HG03442 (cell line): ENCODE data around the gene CHEK1.
"Not testable (repeated sequence)": the region's sequence is repeated elsewhere in the genome, so short reads cannot be mapped to it uniquely, and the experiment has no call there.

Experiments used
- ATAC-seq: cut with Tn5 transposase; IDR thresholded peaks from one replicate; pipeline ENCODE4 v1.9.1; 2021; ENCODE audit warnings: mild to moderate bottlenecking, moderate library complexity; ENCODE audit not compliant: unreplicated experiment

Gene CHEK1

GRCh38 chr11:125624756-125625213 lies at the start of gene CHEK1:
TSS of gene CHEK1 (plus strand) at chr11:125625163. CDS start at chr11:125626769, 1,606 bp downstream.
- no peak for ATAC-seq

DNA sequence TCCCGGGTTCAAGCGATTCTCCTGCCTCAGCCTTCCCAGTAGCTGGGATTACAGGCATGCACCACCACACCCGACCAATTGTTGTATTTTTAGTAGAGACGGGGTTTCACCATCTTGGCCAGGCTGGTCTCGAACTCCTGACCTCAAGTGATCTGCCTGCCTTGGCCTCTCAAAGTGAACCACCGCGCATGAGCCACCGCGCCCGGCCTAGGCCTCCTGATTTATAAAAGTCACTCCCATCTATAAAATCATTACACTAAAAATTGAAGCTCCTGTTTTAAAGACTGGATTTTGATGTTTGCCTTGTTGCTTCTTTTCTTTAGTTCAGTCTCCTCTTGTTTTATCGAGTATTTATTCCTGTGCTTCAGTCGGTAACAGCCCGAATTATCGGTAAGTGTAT lies 47.8 kb upstream of the CHEK1 start:
- not testable (repeated sequence) for ATAC-seq

- no peak for ATAC-seq
These were observed 46.2 kb upstream of the CHEK1 start for GRCh38 chr11:125578783-125579182.

DNA sequence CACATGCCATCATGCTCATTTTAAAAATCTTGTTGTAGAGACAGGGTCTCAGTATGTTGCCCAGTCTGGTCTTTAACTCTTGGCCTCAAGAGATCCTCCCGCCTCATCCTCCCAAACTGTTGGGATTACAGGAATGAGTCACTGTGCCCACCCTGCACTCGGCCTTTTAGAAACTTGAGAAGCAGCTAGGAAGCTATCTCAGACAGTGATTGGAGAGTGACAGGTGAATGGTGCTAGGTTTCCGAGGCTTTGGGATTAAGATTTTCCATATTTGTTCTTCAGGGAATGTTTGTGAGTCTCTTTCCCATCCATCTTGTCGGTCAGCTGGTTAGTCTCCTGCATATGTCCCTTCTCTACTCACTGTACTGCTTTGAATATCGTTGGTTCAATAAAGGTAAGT lies 45.2 kb upstream of the CHEK1 start:
- no peak for ATAC-seq

DNA sequence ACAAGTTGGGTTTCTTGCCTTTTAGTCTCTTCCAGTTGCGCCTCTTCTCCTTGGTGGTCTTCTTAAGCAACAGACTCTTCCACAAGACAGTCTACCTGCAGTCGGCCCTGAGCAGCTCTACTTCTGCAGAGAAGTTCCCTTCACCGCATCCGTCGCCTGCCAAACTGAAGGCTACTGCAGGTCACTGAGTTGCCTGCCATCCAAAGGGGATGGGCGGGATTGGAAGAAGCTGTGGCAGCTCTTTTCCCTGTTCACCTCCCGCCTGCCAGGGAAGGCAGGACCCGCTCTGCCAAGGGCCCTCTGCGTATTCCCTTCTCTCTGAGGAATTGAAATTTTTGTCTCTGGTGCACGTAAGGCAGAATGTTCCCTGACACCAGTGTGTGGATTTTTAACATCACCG lies 41.5 kb upstream of the CHEK1 start:
- no peak for ATAC-seq

GRCh38 chr11:125585487-125585886 lies 39.5 kb upstream of the CHEK1 start:
- no peak for ATAC-seq

GRCh38 chr11:125586623-125587022 lies 38.3 kb upstream of the CHEK1 start:
- no peak for ATAC-seq

- no peak for ATAC-seq
These were observed 37.5 kb upstream of the CHEK1 start for GRCh38 chr11:125587480-125587879.

GRCh38 chr11:125588505-125588904 lies 36.5 kb upstream of the CHEK1 start:
- no peak for ATAC-seq

GRCh38 chr11:125591649-125592304 lies 33.2 kb upstream of the CHEK1 start:
- ATAC-seq, result peak; percentile 7

DNA sequence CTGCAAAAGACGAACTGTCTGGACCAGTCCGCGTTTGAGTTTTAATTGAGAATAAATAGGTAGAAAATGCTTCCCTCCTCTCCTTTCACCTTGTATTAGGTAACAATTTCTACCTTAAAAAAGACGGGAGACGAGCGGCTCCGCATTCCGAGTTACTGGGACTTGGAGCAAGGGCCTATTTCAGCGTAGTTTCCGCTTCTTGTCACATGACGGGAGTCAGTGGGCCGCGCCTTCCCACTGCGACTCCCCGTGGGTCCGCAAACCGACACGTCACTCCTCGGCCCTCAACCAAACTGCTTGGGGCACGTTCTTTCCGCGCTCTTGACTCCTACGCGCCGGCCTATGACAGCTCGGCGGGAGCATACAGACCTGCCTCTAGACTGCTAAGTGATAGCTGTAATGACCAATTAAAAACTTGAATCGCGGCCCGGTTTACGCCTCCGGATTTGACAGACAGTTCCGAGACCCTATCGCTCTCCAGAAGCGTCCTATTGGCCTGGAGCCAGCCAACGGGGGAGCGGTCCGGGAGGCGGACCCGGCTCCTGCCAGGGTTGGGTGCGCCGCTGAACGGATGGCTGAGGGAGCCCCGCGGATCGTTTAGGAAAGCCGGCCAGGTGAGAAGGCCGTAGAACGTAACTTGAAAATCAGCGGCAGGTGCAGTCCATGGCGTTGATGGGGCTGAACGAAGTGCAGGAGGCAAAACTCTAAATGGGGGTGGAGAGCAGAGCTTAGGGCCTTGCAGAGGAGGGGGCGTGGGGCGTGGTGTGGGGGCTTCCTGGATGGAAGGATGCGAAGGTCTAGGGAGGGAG lies 32.5 kb upstream of the CHEK1 start, which contains the start of gene STT3A:
TSS of gene STT3A (plus strand) at position 548 of the 809 bp plus-strand sequence. CDS start 3,064 bp downstream, outside the sequence.
- peak; percentile 94 for ATAC-seq

- no peak for ATAC-seq
These were observed 31.7 kb upstream of the CHEK1 start for GRCh38 chr11:125593114-125593820.

DNA sequence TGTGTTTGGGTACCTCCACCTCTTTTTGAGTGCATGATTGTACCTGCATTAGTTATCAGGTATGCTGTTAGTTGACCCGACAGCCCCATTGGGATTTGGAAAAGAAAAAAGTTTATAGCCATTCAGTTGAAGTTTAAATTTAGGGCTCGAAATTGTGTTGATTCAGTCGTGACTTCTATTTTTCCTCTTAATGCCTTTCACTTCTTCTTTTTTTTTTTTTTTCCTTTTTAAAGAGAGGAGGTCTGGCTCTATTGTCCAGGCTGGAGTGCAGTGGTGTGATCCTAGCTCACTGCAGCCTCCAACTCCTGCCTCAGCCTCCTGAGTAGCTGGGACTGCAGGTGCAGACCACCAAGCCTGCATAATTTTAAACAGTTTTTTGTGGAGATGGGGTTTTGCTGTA lies 30.0 kb upstream of the CHEK1 start:
- ATAC-seq, result no peak

GRCh38 chr11:125600663-125601062 lies 24.3 kb upstream of the CHEK1 start:
- ATAC-seq, result no peak

GRCh38 chr11:125603207-125603606 lies 21.8 kb upstream of the CHEK1 start:
- ATAC-seq, result no peak

- no peak for ATAC-seq
These were observed 19.5 kb upstream of the CHEK1 start for GRCh38 chr11:125605417-125605816.

DNA sequence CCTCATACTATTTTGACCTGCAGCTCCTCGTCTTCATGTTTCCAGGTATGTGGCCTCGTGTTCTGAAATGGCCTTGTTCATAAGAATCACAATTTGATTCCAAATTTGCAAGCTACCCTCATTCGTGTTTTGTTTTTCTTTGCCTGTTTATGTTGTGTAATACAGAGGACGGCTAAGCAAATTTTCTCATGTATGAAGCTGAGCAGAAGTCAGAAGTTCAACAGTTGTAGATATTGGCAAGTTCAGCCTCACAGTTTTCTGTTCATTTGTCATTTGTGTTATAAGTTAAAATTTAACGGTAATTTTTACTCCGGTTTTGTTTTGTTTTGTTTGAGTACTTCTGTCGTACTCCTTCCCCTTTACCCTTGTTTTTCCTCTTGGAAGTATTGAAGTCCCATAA lies 15.4 kb upstream of the CHEK1 start:
- no peak for ATAC-seq

GRCh38 chr11:125618383-125618782 lies 6.6 kb upstream of the CHEK1 start:
- no peak for ATAC-seq

- ATAC-seq, result no peak
These were observed 3.0 kb upstream of the CHEK1 start for GRCh38 chr11:125621995-125622394.

DNA sequence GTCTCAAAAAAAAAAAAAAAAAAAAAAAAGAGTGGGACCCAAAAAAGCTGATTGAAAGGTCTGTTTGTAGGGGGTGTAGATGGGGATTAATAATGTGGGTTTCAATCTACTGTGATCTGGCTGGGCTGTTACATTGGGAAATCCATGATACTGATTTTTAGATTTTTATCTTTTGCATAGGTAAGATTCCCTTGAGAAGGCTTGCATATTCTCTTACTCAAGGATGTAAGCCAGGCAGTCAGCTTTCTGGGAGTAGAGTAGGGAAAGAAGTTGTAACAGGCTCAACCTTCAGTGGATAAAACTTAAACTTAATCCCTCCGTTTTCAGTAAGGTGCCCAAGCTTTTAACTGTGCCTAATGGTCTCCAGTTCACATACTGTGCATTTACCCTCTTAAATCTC lies 1.9 kb upstream of the CHEK1 start:
- no peak for ATAC-seq

DNA sequence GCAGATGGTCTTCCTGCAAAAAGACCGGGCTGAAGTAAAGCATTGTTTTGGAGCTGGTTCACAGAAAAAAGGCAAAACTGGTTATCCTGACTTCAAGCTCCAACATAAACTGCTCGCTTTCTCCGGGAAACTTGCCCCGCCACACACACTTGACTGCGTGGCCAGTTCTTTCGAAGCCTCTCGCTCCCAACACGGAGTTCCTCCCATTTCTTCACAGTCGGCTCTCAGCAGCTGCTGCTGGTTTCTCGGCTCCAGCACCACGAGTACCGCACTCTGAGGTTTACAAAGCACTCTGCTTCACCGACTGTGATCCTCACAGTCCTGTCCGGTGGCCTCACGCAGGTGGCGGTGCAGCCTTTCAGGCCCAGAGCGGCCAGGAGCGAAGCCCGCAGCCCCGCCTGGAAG lies 264 bp downstream of the CHEK1 start:
- no peak for ATAC-seq
